A673 (cell line): ENCODE data around the gene BST2. TPM values are rescaled to one million over a fixed set of nuclear protein-coding genes. Genes with fewer than 3 reads are reported as not detected.

ENCODE experiments used
- BruUV-seq: library from RNA; stranded (reverse); fragments of 400-500 nt; replicated peaks from 2 replicates; lab custom pipeline; 2021; lab: Mats Ljungman, UMichigan
- CTCF ChIA-PET: fragments of 300-600 bp; sonication (Branson Sonifier 250); formaldehyde crosslinking; loops from one replicate; lab custom pipeline; 2022; ENCODE audit warnings: antibody characterized with exemption; lab: Charles Lee
- POLR2A ChIA-PET: fragments of 300-600 bp; sonication (Branson Sonifier 250); formaldehyde crosslinking; loops from one replicate; lab custom pipeline; 2022; ENCODE audit warnings: antibody characterized with exemption; ENCODE audit not compliant: low non-redundant PET; lab: Charles Lee
- DNase-seq: peaks from one replicate; pipeline ENCODE4 v3.0.0-alpha.2; 2015; ENCODE audit warnings: low spot score
- H3K27ac ChIP-seq: fragments of 200-600 bp; sonication (generic); 2 replicates; pipeline ENCODE4 v1.5.1; 2016; ENCODE audit warnings: mixed run types, low read depth, mild to moderate bottlenecking, mixed read lengths, antibody characterized with exemption, low read length; ENCODE audit not compliant: poor library complexity, severe bottlenecking
- H3K27me3 ChIP-seq: fragments of 200-600 bp; sonication (generic); replicated peaks from 2 replicates; pipeline ENCODE4 v1.6.1; 2017; ENCODE audit warnings: mixed run types, low read depth, mild to moderate bottlenecking, mixed read lengths, antibody characterized with exemption, low read length; ENCODE audit not compliant: insufficient read depth, poor library complexity
- H3K36me3 ChIP-seq: fragments of 200-600 bp; sonication (generic); 2 replicates; pipeline ENCODE4 v1.6.1; 2016; ENCODE audit warnings: mixed run types, mild to moderate bottlenecking, mixed read lengths, antibody characterized with exemption, low read length; ENCODE audit not compliant: insufficient read depth, poor library complexity, severe bottlenecking
- H3K4me1 ChIP-seq: fragments of 200-600 bp; sonication (generic); 2 replicates; pipeline ENCODE4 v1.6.1; 2017; ENCODE audit warnings: mixed run types, mild to moderate bottlenecking, mixed read lengths, antibody characterized with exemption, low read length; ENCODE audit not compliant: insufficient read depth, poor library complexity, severe bottlenecking
- H3K4me3 ChIP-seq: fragments of 200-600 bp; sonication (generic); 2 replicates; pipeline ENCODE4 v1.5.1; 2016; ENCODE audit warnings: low read depth, mixed run types, mild to moderate bottlenecking, mixed read lengths, low read length; ENCODE audit not compliant: poor library complexity, severe bottlenecking
- H3K9me3 ChIP-seq: fragments of 200-600 bp; sonication (generic); 2 replicates; pipeline ENCODE4 v1.6.1; 2016; ENCODE audit warnings: mixed run types, low read depth, mild to moderate bottlenecking, mixed read lengths, antibody characterized with exemption, low read length; ENCODE audit not compliant: poor library complexity, severe bottlenecking
- CTCF ChIP-seq: fragments of 300-800, 200-600 bp; sonication (generic); conservative IDR thresholded peaks from 2 replicates; pipeline ENCODE4 v1.5.1; 2017; ENCODE audit warnings: low read depth, mild to moderate bottlenecking, antibody characterized with exemption, low read length, moderate library complexity, mixed read lengths
- EZH2 ChIP-seq: fragments of 200-600 bp; sonication (generic); IDR thresholded peaks from 2 replicates; pipeline ENCODE4 v1.6.1; 2017; ENCODE audit warnings: borderline replicate concordance, low read depth, mild to moderate bottlenecking, mixed read lengths, antibody characterized with exemption, low read length; ENCODE audit not compliant: poor library complexity, severe bottlenecking
- intact Hi-C: fragments of 100-400 bp; cut with micrococcal nuclease; formaldehyde crosslinking; loops from one replicate; pipeline ENCODE4 v1.10.0; 2022; ENCODE audit not compliant: unreplicated experiment
- total RNA-seq: library from RNA; stranded (reverse); gene quantifications from 2 replicates; pipeline ENCODE4 v1.2.3, GENCODE V29; 2021

The BST2 gene
- total RNA-seq, 1 experiment from 2014 or later, result 1.3 TPM

GRCh38 chr19:17414097-17414496 lies 8.7 kb upstream of the BST2 start:
- TF ChIP-seq CTCF (no peak), EZH2 (no peak)
- BruUV-seq, result no TSS peak
- intact Hi-C loops, result no loop called here
- CTCF ChIA-PET, result no interaction called here
- Histone ChIP-seq H3K9me3 (no peaks in the 10 kb centered on the region), H3K4me1 (no peaks in the 10 kb centered on the region), H3K27ac (no peak overlapping the region), H3K27me3 (no peaks in the 10 kb centered on the region), H3K36me3 (no peaks in the 10 kb centered on the region), H3K4me3 (no peak overlapping the region)
- POLR2A ChIA-PET, result no interaction called here
- no peak for DNase-seq

DNA sequence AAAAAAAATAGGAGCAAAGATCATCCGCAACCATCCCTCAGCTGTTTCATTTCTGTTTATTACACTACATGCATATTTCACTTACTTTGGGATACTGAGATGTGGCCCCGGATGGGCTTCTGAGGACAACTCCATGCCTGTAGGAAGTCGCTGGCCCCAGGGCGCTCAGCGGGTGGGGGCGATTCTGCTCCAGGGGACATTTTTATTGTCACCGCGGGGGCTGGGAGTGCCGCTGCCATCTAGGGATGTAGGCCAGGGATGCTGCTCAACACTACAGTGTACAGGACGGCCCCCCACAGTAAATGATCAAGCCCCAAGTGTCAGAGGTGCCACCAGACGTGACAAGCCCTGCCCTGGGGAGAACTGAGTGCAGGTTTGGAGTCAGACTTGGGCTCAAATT lies 6.4 kb upstream of the BST2 start:
- intact Hi-C loops, result no loop called here
- BruUV-seq, result no TSS peak
- no peak overlapping the region for H3K27ac ChIP-seq
- no peaks in the 10 kb centered on the region for H3K9me3 ChIP-seq
- H3K36me3 ChIP-seq, result no peaks in the 10 kb centered on the region
- ChIA-PET CTCF (no interaction called here), POLR2A (interaction anchor here (0.6 kb wide), 1 partner anchor 754 kb away, joined by 4 read pairs; no protein-coding TSS in a partner anchor)
- H3K4me3 ChIP-seq, result no peak overlapping the region
- TF ChIP-seq EZH2 (no peak), CTCF (no peak)
- H3K27me3 ChIP-seq, result no peaks in the 10 kb centered on the region
- no peak for DNase-seq
- no peaks in the 10 kb centered on the region for H3K4me1 ChIP-seq

DNA sequence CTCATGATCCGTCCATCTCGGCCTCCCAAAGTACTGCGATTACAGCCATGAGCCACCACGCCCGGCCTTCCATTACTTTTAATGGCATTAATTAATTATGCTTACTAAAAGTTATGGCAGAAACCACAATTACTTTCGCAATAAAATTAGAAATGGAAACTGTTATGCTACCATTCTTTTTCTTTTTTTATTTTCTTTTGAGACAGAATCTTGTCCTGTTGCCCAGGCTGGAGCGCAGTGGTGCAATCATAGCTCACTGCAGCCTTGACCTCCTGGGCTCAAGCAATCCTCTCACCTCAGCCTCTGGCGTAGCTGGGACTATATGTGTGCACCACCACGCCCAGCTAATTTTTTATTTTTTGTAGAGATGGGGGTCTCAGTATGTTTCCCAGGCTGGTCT lies 4.6 kb upstream of the BST2 start:
- Histone ChIP-seq H3K36me3 (no peaks in the 10 kb centered on the region), H3K27ac (no peak overlapping the region), H3K9me3 (no peaks in the 10 kb centered on the region), H3K27me3 (no peaks in the 10 kb centered on the region), H3K4me1 (peaks cover 9% of the 10 kb centered on the region), H3K4me3 (no peak overlapping the region)
- ChIA-PET POLR2A (no interaction called here), CTCF (no interaction called here)
- no TSS peak for BruUV-seq
- no peak for DNase-seq
- intact Hi-C loops, result no loop called here
- no peak for TF ChIP-seq EZH2

- intact Hi-C loops, result no loop called here
- Histone ChIP-seq H3K4me1 (peaks cover 13% of the 10 kb centered on the region), H3K9me3 (no peaks in the 10 kb centered on the region), H3K36me3 (no peaks in the 10 kb centered on the region), H3K4me3 (no peak overlapping the region), H3K27ac (no peak overlapping the region), H3K27me3 (no peaks in the 10 kb centered on the region)
- no peak for DNase-seq
- ChIA-PET POLR2A (no interaction called here), CTCF (no interaction called here)
- BruUV-seq, result no TSS peak
- TF ChIP-seq CTCF, result no peak
- TF ChIP-seq EZH2, result no peak
Observed at GRCh38 chr19:17406887-17407196, 1.4 kb upstream of the BST2 start.
